Measurements from ENCODE around the gene ADAMTS18. TPM values are rescaled to one million over a fixed set of nuclear protein-coding genes. Genes with fewer than 3 reads are reported as not detected.

The ADAMTS18 gene
- total RNA-seq, 4 donors from 2014 or later = 2.8 to 21.1 (median 7.8) TPM

GRCh38 chr16:77399066-77399465 lies 35.8 kb downstream of the ADAMTS18 start:
- no peak for DNase-seq (ENCODE audit: low spot score)
- no peak for ATAC-seq (ENCODE audit: low FRiP score)
- no peak for TF ChIP-seq CTCF (IDR thresholded peaks at IDR 0.05)

- no peak for DNase-seq (ENCODE audit: low spot score)
- no peak for ATAC-seq (ENCODE audit: low FRiP score)
- TF ChIP-seq CTCF (IDR thresholded peaks at IDR 0.05) = no peak
Measured at GRCh38 chr16:77398495-77398894, 36.3 kb downstream of the ADAMTS18 start.

DNA sequence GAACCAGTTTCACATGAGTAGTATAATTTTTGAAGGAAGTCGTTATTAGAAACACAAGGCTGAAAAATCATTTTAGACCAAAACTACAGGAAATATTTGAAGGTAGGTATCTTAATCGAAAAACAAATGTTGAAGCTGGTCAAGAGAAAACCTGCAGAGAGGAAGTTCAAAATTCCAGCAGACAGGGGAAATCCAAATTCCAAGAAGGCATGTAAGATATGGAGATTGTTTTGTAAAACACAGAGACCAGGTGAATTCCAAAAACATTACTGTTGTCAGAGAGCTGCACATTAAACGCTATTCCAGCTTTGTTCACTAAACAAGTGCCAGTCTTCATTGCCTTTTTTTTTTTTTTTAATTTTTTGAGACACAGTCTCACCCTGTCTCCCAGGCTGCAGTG lies 38.4 kb downstream of the ADAMTS18 start:
- ATAC-seq (ENCODE audit: low FRiP score) (no peak), DNase-seq (ENCODE audit: low spot score) (no peak)
- no peak for TF ChIP-seq CTCF (IDR thresholded peaks at IDR 0.05)

DNA sequence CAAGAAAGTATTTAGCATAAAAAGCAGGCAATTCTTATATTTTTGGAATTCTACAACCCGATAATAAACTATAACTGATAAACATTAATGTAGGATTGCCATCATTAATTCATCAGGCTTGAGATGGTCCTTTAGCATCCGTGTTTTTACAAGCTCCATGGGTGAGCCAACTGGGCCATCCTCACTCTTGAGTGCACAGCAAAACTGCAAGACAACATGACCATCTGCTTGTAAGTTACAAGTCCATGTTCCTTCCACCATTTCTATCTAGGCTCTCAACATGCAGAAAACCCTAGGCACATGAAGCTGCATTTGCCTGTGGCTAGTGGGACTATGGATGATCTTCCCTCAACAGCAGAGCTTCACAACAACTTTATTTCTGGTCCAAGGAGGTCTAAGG lies 40.1 kb downstream of the ADAMTS18 start:
- ATAC-seq (ENCODE audit: low FRiP score) (no peak), DNase-seq (ENCODE audit: low spot score) (no peak)
- TF ChIP-seq CTCF (IDR thresholded peaks at IDR 0.05) = no peak

DNA sequence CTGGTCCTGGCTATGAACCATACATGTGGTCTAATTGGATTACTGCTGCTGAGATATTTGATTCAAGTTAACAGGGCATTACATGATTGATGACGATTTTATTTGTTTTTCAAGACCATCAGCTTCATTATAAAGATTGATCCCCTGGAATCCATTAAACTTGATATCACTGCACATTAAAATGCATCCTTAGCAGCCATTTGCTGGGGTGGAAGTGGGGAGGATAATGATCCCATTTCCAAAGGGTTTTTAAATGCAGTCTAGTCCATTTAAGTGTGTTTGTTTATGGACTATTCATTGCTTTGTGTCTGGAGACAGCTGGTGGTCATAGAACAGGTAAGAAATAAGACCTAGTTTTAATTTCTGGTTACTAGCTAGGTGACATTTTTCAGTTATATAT lies 40.9 kb downstream of the ADAMTS18 start:
- no peak for ATAC-seq (ENCODE audit: low FRiP score)
- no peak for DNase-seq (ENCODE audit: low spot score)
- TF ChIP-seq CTCF (IDR thresholded peaks at IDR 0.05) = no peak

GRCh38 chr16:77387815-77388209 lies 47.0 kb downstream of the ADAMTS18 start:
- DNase-seq (ENCODE audit: low spot score) (no peak), ATAC-seq (ENCODE audit: low FRiP score) (no peak)
- no peak for TF ChIP-seq CTCF (IDR thresholded peaks at IDR 0.05)

DNA sequence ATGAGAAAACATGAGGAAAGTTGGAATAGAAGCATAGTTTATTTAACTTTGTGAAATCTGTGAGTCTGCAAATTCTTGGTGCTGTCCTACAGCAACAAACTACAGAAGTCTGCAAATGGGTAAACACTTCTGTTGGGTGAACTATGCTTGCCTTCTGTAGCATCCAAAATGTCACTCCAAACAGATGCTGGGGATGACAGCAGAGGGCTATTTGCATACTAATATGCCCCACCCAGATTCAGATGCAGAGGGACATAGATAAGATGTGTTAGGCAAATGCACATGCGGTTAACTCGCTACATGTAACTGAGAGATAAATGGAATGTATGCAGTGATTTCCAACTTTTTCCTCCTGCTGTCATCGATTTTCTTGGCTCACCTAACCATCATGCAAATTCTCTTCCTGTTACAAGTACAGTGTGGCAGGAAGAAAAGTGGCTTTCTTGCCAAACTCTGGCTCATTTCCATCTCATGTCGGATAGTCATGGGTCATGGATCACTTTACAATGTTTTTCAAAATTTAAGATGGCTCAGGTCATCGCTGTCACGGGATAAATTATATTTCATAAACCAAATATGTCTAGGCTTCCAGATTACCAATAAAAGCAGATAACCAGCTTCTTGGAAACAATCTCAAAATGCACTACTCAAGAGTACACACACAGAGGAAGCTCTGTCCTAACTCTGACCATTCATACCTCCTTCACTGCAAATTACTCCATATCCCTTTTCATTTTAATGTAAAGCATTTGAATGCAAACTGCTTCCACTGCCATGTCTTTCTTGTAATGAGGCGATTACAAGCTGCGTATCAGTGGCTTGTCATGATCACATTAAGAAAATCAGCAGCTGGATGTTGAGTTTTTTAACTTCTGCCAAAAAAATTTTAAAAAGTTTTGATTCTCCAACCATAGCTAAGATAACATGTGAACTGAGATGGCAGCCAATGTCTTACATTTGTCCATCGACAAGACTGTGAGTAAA lies 47.7 kb downstream of the ADAMTS18 start:
- no peak for TF ChIP-seq CTCF (IDR thresholded peaks at IDR 0.05)

More for the DNA sequence above, 47.7 kb downstream of the ADAMTS18 start:
- DNase-seq (ENCODE audit: low spot score) (no peak), ATAC-seq (ENCODE audit: low FRiP score) (no peak)
